ENCODE results near the gene FAM76B. TPM values are rescaled to one million over a fixed set of nuclear protein-coding genes. Genes with fewer than 3 reads are reported as not detected.

The FAM76B gene
- total RNA-seq, 1 experiment from 2014 or later: 32.6 TPM

DNA sequence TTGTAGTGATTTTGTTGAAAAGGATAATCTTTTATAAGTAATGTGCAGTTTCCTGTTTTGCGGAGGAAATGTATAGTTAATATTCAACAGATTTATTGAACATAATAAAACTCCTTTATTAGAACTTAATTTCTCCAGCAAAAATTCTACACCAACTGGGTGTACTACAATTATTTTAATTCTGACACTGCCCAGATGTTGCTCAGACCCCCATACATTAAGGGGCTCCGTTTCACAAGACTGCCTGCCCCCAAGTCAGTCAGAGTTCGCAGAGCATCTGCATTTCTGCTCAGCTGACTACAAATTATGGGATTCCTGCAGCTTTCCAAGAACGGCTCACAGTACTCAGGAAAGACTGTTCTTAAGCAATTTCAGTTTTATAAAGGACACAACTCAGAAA is 6.9 kb upstream of the FAM76B start:
- POLR2A ChIA-PET (ENCODE audit: low non-redundant PET): no interaction called here
- peaks cover 66% of the 10 kb centered on the region for H3K4me1 ChIP-seq (ENCODE audit: insufficient read depth, low read length, poor library complexity, severe bottlenecking)
- no peak for TF ChIP-seq EZH2 (IDR thresholded peaks at IDR 0.05; ENCODE audit: borderline replicate concordance, low read depth, low read length, poor library complexity, severe bottlenecking)
- no peak for TF ChIP-seq CTCF (conservative IDR thresholded peaks at IDR 0.05; ENCODE audit: low read depth, low read length)
- intact Hi-C loops (cut with micrococcal nuclease; ENCODE audit: unreplicated experiment): loop anchor here (10.0 kb wide), 1 partner anchor 368 kb away; no protein-coding TSS in a partner anchor
- H3K36me3 ChIP-seq (ENCODE audit: insufficient read depth, low read length, poor library complexity, severe bottlenecking): peaks cover 15% of the 10 kb centered on the region
- H3K4me3 ChIP-seq (ENCODE audit: low read depth, low read length, poor library complexity, severe bottlenecking): peak overlapping the region; percentile 19
- BruUV-seq (replicated peaks): no TSS peak
- peak overlapping the region; percentile 63 for H3K27ac ChIP-seq (ENCODE audit: low read depth, low read length, poor library complexity, severe bottlenecking)
- peak; percentile 81 for DNase-seq (ENCODE audit: low spot score)
- no peaks in the 10 kb centered on the region for H3K9me3 ChIP-seq (ENCODE audit: low read depth, low read length, poor library complexity, severe bottlenecking)
- CTCF ChIA-PET: interaction anchor here (0.6 kb wide), 1 partner anchor 628 kb away, joined by 6 read pairs; no protein-coding TSS in a partner anchor
- H3K27me3 ChIP-seq (replicated peaks; ENCODE audit: insufficient read depth, low read depth, low read length, poor library complexity): no peaks in the 10 kb centered on the region

DNA sequence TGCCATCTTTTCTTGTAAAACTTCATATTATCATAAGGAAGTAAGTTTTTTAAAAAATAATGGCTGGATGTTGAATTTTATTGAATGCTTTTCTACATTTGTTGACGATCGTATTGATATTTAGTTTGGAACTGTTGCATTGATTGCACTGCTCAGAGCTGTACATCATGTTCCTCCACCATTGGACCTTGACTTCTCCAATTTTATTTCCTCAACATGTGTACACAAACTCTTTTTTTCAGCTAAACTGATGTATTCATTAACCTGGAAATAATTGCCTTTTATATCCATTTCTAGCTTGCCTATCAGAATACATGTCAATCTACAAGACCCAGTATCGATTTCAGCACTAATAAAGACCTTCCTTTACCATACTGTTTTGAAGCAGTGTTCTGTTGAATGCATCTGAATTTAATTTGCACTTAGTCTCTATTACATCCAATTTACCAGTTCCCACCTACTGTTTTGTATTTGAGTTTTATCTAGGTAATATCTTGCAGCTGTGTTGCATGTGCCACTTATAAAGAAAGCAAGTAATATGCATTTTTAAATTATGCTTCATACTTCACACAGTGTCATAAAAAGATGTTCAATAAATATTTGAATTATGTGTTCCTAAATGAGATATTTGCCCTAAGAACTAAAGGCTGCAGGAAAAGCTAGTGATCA is 6.2 kb upstream of the FAM76B start:
- Histone ChIP-seq H3K27me3 (replicated peaks; ENCODE audit: insufficient read depth, low read depth, low read length, poor library complexity) (no peaks in the 10 kb centered on the region), H3K9me3 (ENCODE audit: low read depth, low read length, poor library complexity, severe bottlenecking) (no peaks in the 10 kb centered on the region), H3K4me3 (ENCODE audit: low read depth, low read length, poor library complexity, severe bottlenecking) (peak overlapping the region; percentile 15), H3K36me3 (ENCODE audit: insufficient read depth, low read length, poor library complexity, severe bottlenecking) (peaks cover 15% of the 10 kb centered on the region), H3K4me1 (ENCODE audit: insufficient read depth, low read length, poor library complexity, severe bottlenecking) (peaks cover 67% of the 10 kb centered on the region), H3K27ac (ENCODE audit: low read depth, low read length, poor library complexity, severe bottlenecking) (peak overlapping the region; percentile 63)
- ChIA-PET POLR2A (ENCODE audit: low non-redundant PET) (interaction anchor here (0.6 kb wide), 1 partner anchor 128 kb away, joined by 5 read pairs; the partner anchor contains the start of gene MTMR2), CTCF (interaction anchor here (0.6 kb wide), 1 partner anchor 629 kb away, joined by 6 read pairs; no protein-coding TSS in a partner anchor)
- TF ChIP-seq CTCF (conservative IDR thresholded peaks at IDR 0.05; ENCODE audit: low read depth, low read length): no peak
- TF ChIP-seq EZH2 (IDR thresholded peaks at IDR 0.05; ENCODE audit: borderline replicate concordance, low read depth, low read length, poor library complexity, severe bottlenecking): no peak
- no TSS peak for BruUV-seq (replicated peaks)
- peak; percentile 64 for DNase-seq (ENCODE audit: low spot score)
- intact Hi-C loops (cut with micrococcal nuclease; ENCODE audit: unreplicated experiment): loop anchor here (10.0 kb wide), 1 partner anchor 369 kb away; no protein-coding TSS in a partner anchor

DNA sequence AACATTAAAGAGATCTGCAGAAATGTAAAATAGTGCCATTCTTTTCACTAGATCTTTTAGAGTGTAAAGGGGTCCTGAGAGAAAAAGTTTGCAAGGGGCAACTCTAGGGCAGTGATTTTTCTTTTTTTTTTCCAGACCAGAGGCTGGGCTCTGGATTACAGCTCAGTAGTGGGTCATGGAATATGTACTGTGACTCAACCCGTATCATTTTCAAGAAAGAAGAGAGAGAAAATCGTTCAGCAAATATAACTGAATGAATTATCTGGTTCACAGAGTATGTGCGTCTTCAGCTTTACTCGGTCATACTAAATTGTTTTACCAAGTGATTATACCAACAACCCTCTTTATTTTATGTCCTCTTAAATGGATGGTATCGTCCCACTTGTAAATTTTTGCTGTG is 4.5 kb upstream of the FAM76B start:
- no peaks in the 10 kb centered on the region for H3K36me3 ChIP-seq (ENCODE audit: insufficient read depth, low read length, poor library complexity, severe bottlenecking)
- no TSS peak for BruUV-seq (replicated peaks)
- intact Hi-C loops (cut with micrococcal nuclease; ENCODE audit: unreplicated experiment): loop anchor here (10.0 kb wide), 1 partner anchor 371 kb away; no protein-coding TSS in a partner anchor
- no peak overlapping the region for H3K4me3 ChIP-seq (ENCODE audit: low read depth, low read length, poor library complexity, severe bottlenecking)
- peaks cover 67% of the 10 kb centered on the region for H3K4me1 ChIP-seq (ENCODE audit: insufficient read depth, low read length, poor library complexity, severe bottlenecking)
- ChIA-PET CTCF (interaction anchor here (0.7 kb wide), 1 partner anchor 606 kb away, joined by 3 read pairs; no protein-coding TSS in a partner anchor), POLR2A (ENCODE audit: low non-redundant PET) (no interaction called here)
- no peaks in the 10 kb centered on the region for H3K9me3 ChIP-seq (ENCODE audit: low read depth, low read length, poor library complexity, severe bottlenecking)
- TF ChIP-seq CTCF (conservative IDR thresholded peaks at IDR 0.05; ENCODE audit: low read depth, low read length): no peak
- TF ChIP-seq EZH2 (IDR thresholded peaks at IDR 0.05; ENCODE audit: borderline replicate concordance, low read depth, low read length, poor library complexity, severe bottlenecking): no peak
- no peak for DNase-seq (ENCODE audit: low spot score)
- no peaks in the 10 kb centered on the region for H3K27me3 ChIP-seq (replicated peaks; ENCODE audit: insufficient read depth, low read depth, low read length, poor library complexity)
- H3K27ac ChIP-seq (ENCODE audit: low read depth, low read length, poor library complexity, severe bottlenecking): no peak overlapping the region

Data from A673 (cell line).